DMS153 (cell line): ENCODE data around the gene ALAS1.

Experiments used
- DNase-seq: peaks from one replicate; lab custom pipeline; 2025; lab: John Stamatoyannopoulos, UW

ALAS1 gene

GRCh38 chr3:52234516-52235447 is 36.8 kb downstream of the ALAS1 start:
- no peak for DNase-seq

- no peak for DNase-seq
These were observed 38.5 kb downstream of the ALAS1 start for GRCh38 chr3:52236424-52236886.

- no peak for DNase-seq
These were observed 39.2 kb downstream of the ALAS1 start for GRCh38 chr3:52237006-52237656.

- DNase-seq = no peak
These were observed 39.8 kb downstream of the ALAS1 start for GRCh38 chr3:52237657-52238172.

- DNase-seq = no peak
These were observed 40.3 kb downstream of the ALAS1 start for GRCh38 chr3:52238193-52238760.

GRCh38 chr3:52238761-52239701 is 41.1 kb downstream of the ALAS1 start, which contains the start of gene TWF2:
Gene TWF2, minus strand, starts transcription at chr3:52239158. Its CDS starts 142 bp downstream, at chr3:52239016.
- peak; percentile 4 for DNase-seq

GRCh38 chr3:52240059-52240885 is 42.3 kb downstream of the ALAS1 start:
- peak; percentile 1 for DNase-seq

GRCh38 chr3:52240886-52241370 is 43.0 kb downstream of the ALAS1 start:
- no peak for DNase-seq

GRCh38 chr3:52242039-52242438 is 44.1 kb downstream of the ALAS1 start:
- DNase-seq = no peak

- no peak for DNase-seq
These were observed 46.0 kb downstream of the ALAS1 start for GRCh38 chr3:52243791-52244628.

- DNase-seq = no peak
These were observed 47.6 kb downstream of the ALAS1 start, which contains the start of gene PPM1M for GRCh38 chr3:52245322-52246263. Gene PPM1M, plus strand, starts transcription at chr3:52245759. Its CDS starts 66 bp downstream, at chr3:52245825.

GRCh38 chr3:52246264-52246620 is 48.3 kb downstream of the ALAS1 start:
- DNase-seq = no peak

GRCh38 chr3:52246728-52247408 is 48.9 kb downstream of the ALAS1 start:
- DNase-seq = no peak

- DNase-seq = no peak
These were observed 49.6 kb downstream of the ALAS1 start for GRCh38 chr3:52247409-52248164.

- no peak for DNase-seq
These were observed 50.2 kb downstream of the ALAS1 start for GRCh38 chr3:52248165-52248541.

GRCh38 chr3:52248816-52249547 is 51.0 kb downstream of the ALAS1 start:
- no peak for DNase-seq
